H1 (cell line): ENCODE results near the gene ITSN1. TPM values are rescaled to one million over a fixed set of nuclear protein-coding genes. Genes with fewer than 3 reads are reported as not detected.

Experiments
- MAFK ChIP-seq: IDR thresholded peaks from 2 replicates; pipeline ENCODE4 v1.6.1; 2012; ENCODE audit warnings: low read depth, mild to moderate bottlenecking, improper control_type of control experiment, low read length
- RFX5 ChIP-seq: IDR thresholded peaks from 2 replicates; pipeline ENCODE4 v1.6.1; 2011; ENCODE audit warnings: low read depth, low read length, improper control_type of control experiment, borderline replicate concordance
- polyA plus RNA-seq, 7 experiments: library from polyadenylated mRNA; depleted of rRNA in 3 of 7; stranded (reverse) in 5 of 7; unstranded in 2 of 7; fragments of >200 nt in 5 of 7; fragments of 200-250 nt in 2 of 7; gene quantifications; 1 replicate in 5 of 7; 2 replicates in 1 of 7; 4 replicates in 1 of 7; pipeline versions ENCODE4 v1.2.1 to v1.2.3, GENCODE V29; 2011 to 2013; ENCODE audit warnings: missing spikeins in 2 of 7, mixed read lengths in 2 of 7
- total RNA-seq: library from RNA; stranded (reverse); fragmentation: NEBNext Ultra II Directional; extraction: Animal tissue kit (Norgen Biotek cat#: 25700); gene quantifications from 2 replicates; pipeline ENCODE4 v1.2.1, GENCODE V29; 2021

The ITSN1 gene
- total and polyA plus RNA-seq, 2 of the 8 experiments (the other 6 are each of a cell fraction or from before 2014, with no cell fraction given): 60.8 to 78.1 TPM

DNA sequence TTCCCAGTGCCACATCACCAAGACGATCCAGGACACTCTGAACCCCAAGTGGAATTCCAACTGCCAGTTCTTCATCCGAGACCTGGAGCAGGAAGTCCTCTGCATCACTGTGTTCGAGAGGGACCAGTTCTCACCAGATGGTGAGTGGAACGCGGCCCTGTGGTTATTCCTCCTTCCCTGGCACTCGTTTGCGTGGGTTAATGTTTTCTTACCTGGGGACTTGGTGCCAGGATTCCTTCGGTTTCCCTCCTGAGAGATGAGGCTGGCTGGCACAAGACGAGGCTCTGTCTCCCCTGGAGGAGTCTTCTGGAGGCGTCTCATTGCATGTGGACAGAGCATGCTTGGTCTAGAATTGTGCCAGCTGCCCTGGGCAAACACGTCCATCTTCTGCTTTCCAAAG, 244.0 kb downstream of the ITSN1 start (continued):
- TF ChIP-seq RFX5: no peak
- no peak for TF ChIP-seq MAFK
